ENCODE measurements around the gene PAGR1. TPM values are rescaled to one million over a fixed set of nuclear protein-coding genes. Genes with fewer than 3 reads are reported as not detected.
"Not testable (repeated sequence)": the region's sequence is repeated elsewhere in the genome, so short reads cannot be mapped to it uniquely, and the experiment has no call there.

PAGR1 gene
- total and polyA plus RNA-seq, 10 of the 15 experiments (the other 5 are each of a cell fraction or from before 2014, with no cell fraction given) = 1.1 to 57.7 (median 23.4) TPM

- no peaks in the 10 kb centered on the region for H3K27me3 ChIP-seq (replicated peaks in 1 of 2; ENCODE audit: control insufficient read depth in 2 of 2, insufficient read depth in 2 of 2, low read length in 1 of 2)
- no peaks in the 10 kb centered on the region for H4K20me1 ChIP-seq (ENCODE audit: control insufficient read depth, insufficient read depth)
- ChIA-PET RAD21 (ENCODE audit: unreplicated experiment) (interaction anchor here (0.6 to 1.4 kb wide), 4 partner anchors 16 to 92 kb away, joined by 3 to 4 read pairs (median 3); no protein-coding TSS in a partner anchor), SMC1A (ENCODE audit: uncharacterized antibody, unreplicated experiment) (interaction anchor here (1.0 to 6.4 kb wide), 4 partner anchors 11 to 64 kb away, joined by 3 to 38 read pairs (median 5); partner anchors contain the start of gene MVP), POLR2A (interaction anchor here (0.6 to 1.5 kb wide), 3 partner anchors 25 to 839 kb away, joined by 3 to 4 read pairs (median 3); no protein-coding TSS in a partner anchor), CTCF (interaction anchor here (1.2 to 5.3 kb wide), 3 partner anchors 12 to 61 kb away, joined by 3 to 32 read pairs (median 24); partner anchors contain the start of gene PAGR1)
- FAIRE-seq (no peak), ATAC-seq (no peak), DNase-seq (ENCODE audit: low read depth, low spot score) (no peak)
- H3K4me3 ChIP-seq = peak overlapping the region; percentile 93
- intact Hi-C loops (cut with micrococcal nuclease; ENCODE audit: unreplicated experiment) (loop anchor here (5.0 kb wide), 1 partner anchor 90 kb away; no protein-coding TSS in a partner anchor), in situ Hi-C loops (cut with MboI) (no loop called here)
- peak overlapping the region; percentile 79 for H3K27ac ChIP-seq (ENCODE audit: control insufficient read depth, insufficient read depth)
- peak overlapping the region; percentile 86 for H3K4me2 ChIP-seq (ENCODE audit: control insufficient read depth, insufficient read depth)
- no peaks in the 10 kb centered on the region for H3K9me3 ChIP-seq (replicated peaks; ENCODE audit: control insufficient read depth, insufficient read depth, low read length)
- peaks cover 9% of the 10 kb centered on the region; the same call in 1 of the 2 replicates for H3K4me1 ChIP-seq (ENCODE audit: control insufficient read depth, insufficient read depth, low read length)
- 36% methylated on average over 9 of the region's 9 CpGs for WGBS (ENCODE audit: insufficient coverage, insufficient replicate concordance, low lambda C conversion rate, missing lambda C conversion rate)
- TF ChIP-seq KAT2A (conservative IDR thresholded peaks at IDR 0.05; ENCODE audit: control insufficient read depth, low read depth, low read length) = no peak
- 0 out of 2 replicates have a peak, but pooled peaks have one; percentile 22 for TF ChIP-seq MXI1 (IDR thresholded peaks at IDR 0.05; ENCODE audit: low read depth, low read length)
- no peak overlapping the region for H2AFZ ChIP-seq (ENCODE audit: control insufficient read depth, low read depth, low read length)
- BruUV-seq (replicated peaks) = no TSS peak
- peaks cover 0 to 8% of the 10 kb centered on the region in 2 experiments; a peak in 3 of 4 replicates for H3K36me3 ChIP-seq (ENCODE audit: control insufficient read depth in 2 of 2, insufficient read depth in 2 of 2, low read length in 1 of 2)
- H3K9ac ChIP-seq (ENCODE audit: control insufficient read depth, insufficient read depth, low read length) = peak overlapping the region; percentile 89
- peaks cover 54% of the 10 kb centered on the region for H3K79me2 ChIP-seq (ENCODE audit: control insufficient read depth, insufficient read depth, low read length)
Observed at GRCh38 chr16:29791845-29792807, 23.8 kb upstream of the PAGR1 start.

GRCh38 chr16:29793153-29793552 is 22.8 kb upstream of the PAGR1 start:
- FAIRE-seq; DNase-seq (ENCODE audit: low read depth, low spot score); H2AFZ ChIP-seq (ENCODE audit: control insufficient read depth, low read depth, low read length); RAD21 ChIA-PET (ENCODE audit: unreplicated experiment); H3K4me1 ChIP-seq (ENCODE audit: control insufficient read depth, insufficient read depth, low read length); H3K9ac ChIP-seq (ENCODE audit: control insufficient read depth, insufficient read depth, low read length); H3K27ac ChIP-seq (ENCODE audit: control insufficient read depth, insufficient read depth); H3K27me3 ChIP-seq (replicated peaks in 1 of 2; ENCODE audit: control insufficient read depth in 2 of 2, insufficient read depth in 2 of 2, low read length in 1 of 2); H4K20me1 ChIP-seq (ENCODE audit: control insufficient read depth, insufficient read depth); BruUV-seq (replicated peaks); POLR2A ChIA-PET; in situ Hi-C loops (cut with MboI); ATAC-seq; H3K9me3 ChIP-seq (replicated peaks; ENCODE audit: control insufficient read depth, insufficient read depth, low read length): not testable (repeated sequence)
- H3K36me3 ChIP-seq (ENCODE audit: control insufficient read depth in 2 of 2, insufficient read depth in 2 of 2, low read length in 1 of 2) = peaks cover 0 to 12% of the 10 kb centered on the region in 2 experiments; a peak in 3 of 4 replicates
- WGBS (ENCODE audit: insufficient coverage, insufficient replicate concordance, low lambda C conversion rate, missing lambda C conversion rate) = over 99% methylated on average over 18 of the region's 18 CpGs
- H3K4me3 ChIP-seq = peak overlapping the region; percentile 93; the same call in 1 of the 2 replicates
- H3K4me2 ChIP-seq (ENCODE audit: control insufficient read depth, insufficient read depth) = peak overlapping the region; percentile 86
- intact Hi-C loops (cut with micrococcal nuclease; ENCODE audit: unreplicated experiment) = loop anchor here (5.0 kb wide), 1 partner anchor 91 kb away; no protein-coding TSS in a partner anchor
- ChIA-PET CTCF (interaction anchor here (0.6 to 5.3 kb wide), 2 partner anchors 11 to 840 kb away, joined by 3 to 24 read pairs; no protein-coding TSS in a partner anchor), SMC1A (ENCODE audit: uncharacterized antibody, unreplicated experiment) (interaction anchor here (1.0 to 6.4 kb wide), 2 partner anchors 10 to 55 kb away, joined by 3 to 38 read pairs; no protein-coding TSS in a partner anchor)
- H3K79me2 ChIP-seq (ENCODE audit: control insufficient read depth, insufficient read depth, low read length) = peaks cover 54% of the 10 kb centered on the region
- TF ChIP-seq MLLT1 (IDR thresholded peaks at IDR 0.05) = 0 out of 2 replicates have a peak, but pooled peaks have one; percentile 42
